ENCODE measurements around the gene FGF18.
A peak's percentile ranks its signal among the peaks of the same experiment; 100 is the strongest.

Gene FGF18

DNA sequence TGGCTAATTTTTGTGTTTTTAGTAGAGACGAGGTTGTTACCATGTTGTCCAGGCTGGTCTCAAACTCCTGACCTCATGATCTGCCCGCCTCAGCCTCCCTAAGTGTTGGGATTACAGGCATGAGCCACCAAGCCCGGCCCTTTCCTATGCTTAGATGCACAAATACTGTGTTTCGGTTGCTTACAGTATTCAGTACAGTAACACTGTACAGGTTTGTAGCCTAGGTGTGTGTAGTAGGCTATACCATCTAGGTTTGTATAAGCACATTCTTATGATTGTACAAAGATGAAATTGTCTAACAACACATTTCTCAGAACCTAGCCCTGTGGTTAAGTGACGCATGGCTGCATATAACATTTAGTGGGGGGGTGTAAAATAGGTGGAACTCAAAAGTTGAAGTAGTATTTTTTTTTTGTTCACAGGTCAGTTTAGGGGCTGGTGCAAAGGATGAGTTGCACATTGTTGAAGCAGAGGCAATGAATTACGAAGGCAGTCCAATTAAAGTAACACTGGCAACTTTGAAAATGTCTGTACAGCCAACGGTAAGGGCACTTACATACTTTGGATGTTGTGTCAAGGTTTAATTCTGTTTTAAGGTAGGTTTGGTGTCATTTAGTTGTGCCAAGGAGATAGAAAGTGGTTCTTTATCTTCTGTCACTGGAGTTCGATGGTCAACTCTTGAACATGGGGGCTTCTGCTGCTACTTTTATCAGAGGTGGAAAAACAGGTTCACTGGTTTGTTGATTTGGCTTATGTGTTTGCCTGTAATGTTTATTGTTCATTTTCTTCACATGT, 28.4 kb upstream of the FGF18 start:
- Histone ChIP-seq H2AFZ (ENCODE audit: low read depth, low read length) (no peak overlapping the region), H3K4me3 (ENCODE audit: low read length) (peak overlapping the region; percentile 94), H3K4me2 (ENCODE audit: low read length) (peak overlapping the region; percentile 93), H3K27me3 (ENCODE audit: low read depth, low read length) (no peaks in the 10 kb centered on the region), H3K36me3 (replicated peaks; ENCODE audit: low read depth, low read length) (peaks cover 70% of the 10 kb centered on the region), H4K20me1 (ENCODE audit: insufficient read depth, low read length) (peaks cover 80% of the 10 kb centered on the region), H3K9me3 (ENCODE audit: insufficient read depth, low read length) (no peaks in the 10 kb centered on the region), H3K79me2 (ENCODE audit: low read length) (peaks cover 98% of the 10 kb centered on the region), H3K27ac (ENCODE audit: low read length) (peak overlapping the region; percentile 18; the same call in 1 of the 2 replicates), H3K9ac (ENCODE audit: low read length) (peak overlapping the region; percentile 10; the same call in 1 of the 2 replicates), H3K4me1 (ENCODE audit: low read length) (peaks cover 51% of the 10 kb centered on the region)
- TF ChIP-seq, protein P1, sequence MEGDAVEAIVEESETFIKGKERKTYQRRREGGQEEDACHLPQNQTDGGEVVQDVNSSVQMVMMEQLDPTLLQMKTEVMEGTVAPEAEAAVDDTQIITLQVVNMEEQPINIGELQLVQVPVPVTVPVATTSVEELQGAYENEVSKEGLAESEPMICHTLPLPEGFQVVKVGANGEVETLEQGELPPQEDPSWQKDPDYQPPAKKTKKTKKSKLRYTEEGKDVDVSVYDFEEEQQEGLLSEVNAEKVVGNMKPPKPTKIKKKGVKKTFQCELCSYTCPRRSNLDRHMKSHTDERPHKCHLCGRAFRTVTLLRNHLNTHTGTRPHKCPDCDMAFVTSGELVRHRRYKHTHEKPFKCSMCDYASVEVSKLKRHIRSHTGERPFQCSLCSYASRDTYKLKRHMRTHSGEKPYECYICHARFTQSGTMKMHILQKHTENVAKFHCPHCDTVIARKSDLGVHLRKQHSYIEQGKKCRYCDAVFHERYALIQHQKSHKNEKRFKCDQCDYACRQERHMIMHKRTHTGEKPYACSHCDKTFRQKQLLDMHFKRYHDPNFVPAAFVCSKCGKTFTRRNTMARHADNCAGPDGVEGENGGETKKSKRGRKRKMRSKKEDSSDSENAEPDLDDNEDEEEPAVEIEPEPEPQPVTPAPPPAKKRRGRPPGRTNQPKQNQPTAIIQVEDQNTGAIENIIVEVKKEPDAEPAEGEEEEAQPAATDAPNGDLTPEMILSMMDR (IDR thresholded peaks at IDR 0.05; ENCODE audit: low read depth, low read length): no peak
- no peak for TF ChIP-seq EZH2phosphoT487 (IDR thresholded peaks at IDR 0.05; ENCODE audit: low read depth)

DNA sequence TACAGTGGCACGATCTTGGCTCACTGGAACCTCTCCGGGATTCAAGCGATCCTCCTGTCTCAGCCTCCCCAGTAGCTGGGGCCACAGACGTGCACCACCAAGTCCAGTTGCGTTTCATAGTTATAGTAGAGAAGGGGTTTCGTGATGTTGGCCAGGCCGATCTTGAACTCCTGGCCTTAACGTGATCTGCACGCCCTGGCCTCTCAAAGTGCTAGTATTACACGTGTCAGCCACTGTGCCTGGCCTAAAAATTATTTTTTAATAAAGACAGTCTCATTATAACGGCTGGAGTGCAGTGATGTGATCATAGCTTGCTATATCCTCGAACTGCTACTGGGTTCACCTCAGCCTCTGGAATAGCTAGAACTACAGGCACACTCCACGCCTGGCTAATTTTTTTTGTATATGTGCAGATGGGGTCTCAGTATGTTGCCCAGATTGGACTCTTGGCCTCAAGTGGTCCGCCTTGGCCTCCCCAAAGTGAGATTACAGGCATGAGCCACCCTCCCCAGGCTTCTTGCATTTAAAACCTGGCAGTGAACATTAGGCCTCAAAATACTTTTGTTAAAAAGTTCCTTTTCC, 27.4 kb upstream of the FGF18 start:
- H3K4me2 ChIP-seq (ENCODE audit: low read length): peak overlapping the region; percentile 93
- peak overlapping the region; percentile 10; the same call in 1 of the 2 replicates for H3K9ac ChIP-seq (ENCODE audit: low read length)
- peak overlapping the region; percentile 6; the same call in 1 of the 2 replicates for H3K27ac ChIP-seq (ENCODE audit: low read length)
- peaks cover 90% of the 10 kb centered on the region for H4K20me1 ChIP-seq (ENCODE audit: insufficient read depth, low read length)
- H3K4me1 ChIP-seq (ENCODE audit: low read length): peaks cover 46% of the 10 kb centered on the region
- peaks cover 80% of the 10 kb centered on the region for H3K36me3 ChIP-seq (replicated peaks; ENCODE audit: low read depth, low read length)
- TF ChIP-seq, protein P1 (IDR thresholded peaks at IDR 0.05; ENCODE audit: low read depth, low read length): no peak
- TF ChIP-seq EZH2phosphoT487 (IDR thresholded peaks at IDR 0.05; ENCODE audit: low read depth): no peak
- no peak overlapping the region for H2AFZ ChIP-seq (ENCODE audit: low read depth, low read length)
- peak overlapping the region; percentile 94 for H3K4me3 ChIP-seq (ENCODE audit: low read length)
- no peaks in the 10 kb centered on the region for H3K9me3 ChIP-seq (ENCODE audit: insufficient read depth, low read length)
- peaks cover 98% of the 10 kb centered on the region for H3K79me2 ChIP-seq (ENCODE audit: low read length)
- no peaks in the 10 kb centered on the region for H3K27me3 ChIP-seq (ENCODE audit: low read depth, low read length)

DNA sequence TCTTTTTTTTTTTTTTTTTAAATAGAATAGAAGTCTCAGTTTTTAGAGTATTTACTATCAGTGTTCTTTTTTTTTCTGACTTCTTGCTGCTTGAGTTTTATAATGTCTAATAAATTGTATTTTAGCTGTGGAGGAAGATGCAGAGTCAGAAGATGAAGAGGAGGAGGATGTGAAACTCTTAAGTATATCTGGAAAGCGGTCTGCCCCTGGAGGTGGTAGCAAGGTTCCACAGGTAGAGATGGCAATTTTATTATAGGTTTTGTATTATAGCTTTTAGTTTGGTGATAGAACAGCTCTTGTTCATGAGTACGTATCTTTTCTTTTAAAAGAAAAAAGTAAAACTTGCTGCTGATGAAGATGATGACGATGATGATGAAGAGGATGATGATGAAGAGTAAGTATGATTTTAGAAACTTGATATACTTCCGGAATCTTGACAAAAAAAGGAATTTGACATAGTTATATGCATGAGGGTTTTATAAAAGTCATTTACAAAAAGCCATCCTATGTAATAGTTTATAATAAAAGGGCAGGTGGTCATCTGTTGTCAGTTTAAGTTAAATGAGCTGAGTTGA, 26.8 kb upstream of the FGF18 start:
- peak overlapping the region; percentile 2 for H3K27ac ChIP-seq (ENCODE audit: low read length)

More for the DNA sequence above, 26.8 kb upstream of the FGF18 start:
- Histone ChIP-seq H2AFZ (ENCODE audit: low read depth, low read length) (no peak overlapping the region), H3K4me2 (ENCODE audit: low read length) (peak overlapping the region; percentile 93; the same call in 1 of the 2 replicates), H3K36me3 (replicated peaks; ENCODE audit: low read depth, low read length) (peaks cover 86% of the 10 kb centered on the region), H3K4me3 (ENCODE audit: low read length) (0 out of 2 replicates have a peak overlapping the region, but pooled peaks have one; percentile 94), H3K79me2 (ENCODE audit: low read length) (peaks cover 100% of the 10 kb centered on the region), H3K9me3 (ENCODE audit: insufficient read depth, low read length) (no peaks in the 10 kb centered on the region), H3K27me3 (ENCODE audit: low read depth, low read length) (no peaks in the 10 kb centered on the region), H4K20me1 (ENCODE audit: insufficient read depth, low read length) (peaks cover 96% of the 10 kb centered on the region), H3K9ac (ENCODE audit: low read length) (no peak overlapping the region), H3K4me1 (ENCODE audit: low read length) (peaks cover 46% of the 10 kb centered on the region)
- no peak for TF ChIP-seq EZH2phosphoT487 (IDR thresholded peaks at IDR 0.05; ENCODE audit: low read depth)
- TF ChIP-seq, protein P1 (IDR thresholded peaks at IDR 0.05; ENCODE audit: low read depth, low read length): no peak
